COLO829 (cell line): ENCODE data around the gene RAB11FIP3.

Source experiments
- DNase-seq: peaks from one replicate; pipeline ENCODE4 v3.0.0; 2012; ENCODE audit warnings: low spot score

RAB11FIP3 gene

DNA sequence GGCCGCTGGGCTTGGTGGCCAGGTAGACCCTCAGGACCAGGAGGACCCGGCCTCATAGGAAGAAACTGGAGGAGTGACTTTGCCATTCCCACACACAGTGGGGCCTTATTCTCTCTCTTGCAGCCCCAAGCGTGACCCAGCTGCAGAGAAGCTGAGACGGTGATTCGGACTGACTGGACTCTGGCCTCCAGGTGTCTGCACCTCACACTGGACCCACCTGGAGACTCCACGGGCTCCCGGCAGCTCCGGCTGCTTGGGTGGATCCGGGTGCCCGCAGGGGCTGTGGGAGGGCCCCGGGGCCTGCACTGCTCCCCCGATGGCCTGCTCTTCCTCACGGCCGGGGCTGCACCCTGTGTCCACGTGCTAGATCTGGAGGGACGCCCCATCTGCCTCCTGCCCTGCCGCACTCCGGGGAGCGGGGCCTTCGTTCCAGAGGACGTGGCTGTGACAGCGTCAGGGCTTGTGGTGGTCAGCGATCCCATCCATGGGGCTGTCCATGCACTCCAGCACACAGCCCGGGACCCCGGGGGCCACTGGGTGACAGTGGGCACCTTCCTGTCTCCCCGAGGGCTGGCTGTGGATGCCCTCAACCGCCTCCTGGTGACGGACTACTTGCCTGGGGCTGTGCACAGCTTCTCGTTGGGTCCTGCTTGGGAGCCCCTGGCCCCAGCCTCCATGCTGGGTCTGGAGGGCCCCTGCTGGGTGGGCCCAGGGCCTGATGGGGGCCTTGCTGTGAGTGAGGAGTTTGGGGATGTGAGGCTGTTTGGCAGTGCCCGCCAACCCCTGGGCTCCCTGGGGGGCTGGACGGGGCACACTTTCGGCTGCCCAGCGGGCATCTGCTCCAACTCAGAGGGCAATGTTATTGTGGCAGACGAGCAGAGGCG, 142.2 kb downstream of the RAB11FIP3 start:
- no peak for DNase-seq

DNA sequence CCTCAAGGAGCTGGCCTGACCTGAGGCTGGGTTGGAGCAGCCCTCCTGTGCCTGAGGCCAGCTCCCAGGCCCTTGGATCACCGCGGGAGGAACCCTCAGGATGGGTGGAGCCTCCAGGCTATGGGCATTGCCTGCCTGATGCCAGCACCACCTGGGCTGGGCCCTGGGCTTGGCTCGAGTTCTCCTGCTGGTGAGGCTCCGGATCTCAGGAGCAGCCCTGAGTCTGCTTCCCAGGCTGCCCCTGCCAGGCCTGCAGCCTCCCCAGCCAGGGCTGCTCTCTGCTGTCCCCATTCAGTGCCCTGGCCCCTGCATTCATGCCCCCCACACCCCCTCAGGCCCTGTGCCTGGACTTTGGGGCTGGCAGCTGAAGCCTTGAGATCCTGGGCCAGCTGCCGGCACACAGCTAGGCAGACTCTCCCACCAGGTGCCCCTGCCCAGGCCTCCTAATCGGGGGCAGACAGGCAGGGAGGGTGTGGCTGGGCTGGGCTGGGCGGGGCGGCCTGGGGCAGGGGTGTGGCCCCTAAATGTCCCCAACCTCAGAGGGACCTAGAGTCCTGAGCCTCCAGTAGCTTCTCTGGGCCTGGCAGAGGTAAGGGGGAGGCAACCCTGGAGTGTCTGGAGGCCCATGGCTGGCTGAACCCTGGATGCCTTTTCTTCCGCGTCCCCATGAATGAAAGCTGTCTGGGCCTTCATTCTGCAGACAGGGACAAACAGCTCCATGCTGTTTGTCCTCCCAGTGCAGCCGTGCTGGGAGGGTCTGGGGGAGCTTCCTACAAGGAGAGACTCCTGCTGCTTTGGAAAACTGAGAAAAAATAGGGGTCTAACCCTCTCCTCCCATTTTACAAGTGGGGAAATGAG, 143.2 kb downstream of the RAB11FIP3 start:
- DNase-seq: no peak

DNA sequence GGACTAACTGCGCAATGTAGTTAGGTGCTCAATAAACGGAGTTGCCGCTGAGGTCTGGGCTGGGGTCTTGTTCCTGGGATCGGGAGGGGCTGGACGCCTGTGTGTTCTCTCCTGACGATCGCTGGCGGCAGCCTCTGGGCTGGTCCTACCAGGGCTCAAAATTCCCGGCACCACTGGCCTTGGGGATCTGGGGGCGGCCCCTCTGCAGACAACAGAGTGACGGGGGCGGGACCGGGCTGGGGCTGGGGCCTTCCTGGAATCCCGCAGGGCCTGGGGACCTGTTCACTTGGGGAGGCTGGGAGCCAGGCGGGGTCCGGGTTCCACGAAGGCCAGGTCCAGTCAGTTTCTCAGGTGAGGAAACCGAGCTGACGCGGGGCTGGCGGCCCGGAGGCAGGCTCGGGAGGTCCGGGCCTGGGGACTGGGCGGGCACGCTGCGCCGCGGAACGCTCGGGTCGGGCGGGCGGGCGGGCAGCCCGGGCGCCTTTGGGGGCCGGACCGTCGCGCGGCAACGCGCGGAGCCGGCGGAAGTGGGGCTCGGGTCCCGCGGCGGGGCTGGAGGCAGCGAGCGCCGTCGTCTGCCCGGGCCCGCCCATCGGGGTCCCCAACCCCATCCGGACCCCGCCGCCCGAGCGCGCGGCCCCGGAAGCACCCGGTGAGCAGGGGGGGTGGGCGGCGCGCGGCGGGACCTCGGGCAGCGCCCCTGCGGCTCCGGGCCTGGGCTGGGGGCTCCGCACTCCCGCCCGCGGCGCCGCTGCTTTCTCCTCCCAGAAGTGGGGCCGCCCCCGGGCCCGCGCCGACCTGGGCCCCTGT, 144.2 kb downstream of the RAB11FIP3 start, which contains the start of gene PIGQ:
Gene PIGQ (plus strand): TSS at position 524 of the 810 bp plus-strand sequence. CDS start 4,107 bp downstream, outside the sequence.
- peak; percentile 67 for DNase-seq
